Ishikawa (cell line): Measurements from ENCODE around the gene ARHGEF28.

ENCODE experiments used
- CEBPB ChIP-seq: IDR thresholded peaks from 2 replicates; pipeline ENCODE4 v1.6.1; 2012
- FOXM1 ChIP-seq: IDR thresholded peaks from 2 replicates; pipeline ENCODE4 v1.6.1; 2012; ENCODE audit warnings: low read depth, borderline replicate concordance
- RAD21 ChIP-seq: IDR thresholded peaks from 2 replicates; pipeline ENCODE4 v1.6.1; 2012; ENCODE audit warnings: low read depth
- TAF1 ChIP-seq: IDR thresholded peaks from 2 replicates; pipeline ENCODE4 v1.6.1; 2012; ENCODE audit warnings: low read depth, mild to moderate bottlenecking
- TEAD4 ChIP-seq: IDR thresholded peaks from 2 replicates; pipeline ENCODE4 v1.6.1; 2012
- YY1 ChIP-seq: IDR thresholded peaks from 2 replicates; pipeline ENCODE4 v1.6.1; 2012; ENCODE audit warnings: low read depth
- TF ChIP-seq, protein P1 (sequence below): IDR thresholded peaks from 2 replicates; pipeline ENCODE4 v1.6.1; 2012; ENCODE audit warnings: low read depth, mild to moderate bottlenecking

DNA sequence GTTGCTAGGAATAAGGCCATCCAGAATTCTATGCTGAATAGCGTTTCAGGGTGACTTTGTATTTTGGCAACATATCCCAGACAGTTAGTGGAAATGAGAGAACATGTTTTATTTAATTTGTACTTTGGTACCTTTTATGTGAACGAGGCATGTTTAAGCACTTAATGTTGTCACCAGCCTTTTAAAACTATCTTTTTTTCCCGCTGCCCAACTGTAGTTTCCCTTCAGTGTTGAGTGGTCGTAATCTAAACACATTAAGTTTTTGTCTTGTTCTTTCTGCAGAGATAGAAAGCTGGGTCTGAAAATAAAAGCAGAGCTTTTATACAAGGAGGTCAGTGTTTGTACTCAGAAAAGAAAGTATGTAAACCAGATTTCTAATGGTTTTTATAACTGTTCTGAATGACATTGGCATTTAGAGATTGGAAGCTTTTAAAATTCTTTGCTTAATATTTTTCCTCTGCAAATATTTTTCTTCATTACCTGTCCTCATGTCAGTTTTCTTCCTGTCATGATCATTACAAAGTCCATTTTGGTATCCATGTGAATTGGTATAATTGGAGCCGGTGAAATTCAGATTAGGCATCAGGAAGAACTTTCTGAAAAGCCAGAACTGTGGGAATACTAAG is 100.7 kb downstream of the ARHGEF28 start:
- no peak for TF ChIP-seq TEAD4
- TF ChIP-seq, protein P1, sequence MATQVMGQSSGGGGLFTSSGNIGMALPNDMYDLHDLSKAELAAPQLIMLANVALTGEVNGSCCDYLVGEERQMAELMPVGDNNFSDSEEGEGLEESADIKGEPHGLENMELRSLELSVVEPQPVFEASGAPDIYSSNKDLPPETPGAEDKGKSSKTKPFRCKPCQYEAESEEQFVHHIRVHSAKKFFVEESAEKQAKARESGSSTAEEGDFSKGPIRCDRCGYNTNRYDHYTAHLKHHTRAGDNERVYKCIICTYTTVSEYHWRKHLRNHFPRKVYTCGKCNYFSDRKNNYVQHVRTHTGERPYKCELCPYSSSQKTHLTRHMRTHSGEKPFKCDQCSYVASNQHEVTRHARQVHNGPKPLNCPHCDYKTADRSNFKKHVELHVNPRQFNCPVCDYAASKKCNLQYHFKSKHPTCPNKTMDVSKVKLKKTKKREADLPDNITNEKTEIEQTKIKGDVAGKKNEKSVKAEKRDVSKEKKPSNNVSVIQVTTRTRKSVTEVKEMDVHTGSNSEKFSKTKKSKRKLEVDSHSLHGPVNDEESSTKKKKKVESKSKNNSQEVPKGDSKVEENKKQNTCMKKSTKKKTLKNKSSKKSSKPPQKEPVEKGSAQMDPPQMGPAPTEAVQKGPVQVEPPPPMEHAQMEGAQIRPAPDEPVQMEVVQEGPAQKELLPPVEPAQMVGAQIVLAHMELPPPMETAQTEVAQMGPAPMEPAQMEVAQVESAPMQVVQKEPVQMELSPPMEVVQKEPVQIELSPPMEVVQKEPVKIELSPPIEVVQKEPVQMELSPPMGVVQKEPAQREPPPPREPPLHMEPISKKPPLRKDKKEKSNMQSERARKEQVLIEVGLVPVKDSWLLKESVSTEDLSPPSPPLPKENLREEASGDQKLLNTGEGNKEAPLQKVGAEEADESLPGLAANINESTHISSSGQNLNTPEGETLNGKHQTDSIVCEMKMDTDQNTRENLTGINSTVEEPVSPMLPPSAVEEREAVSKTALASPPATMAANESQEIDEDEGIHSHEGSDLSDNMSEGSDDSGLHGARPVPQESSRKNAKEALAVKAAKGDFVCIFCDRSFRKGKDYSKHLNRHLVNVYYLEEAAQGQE, result no peak
- TF ChIP-seq CEBPB, result no peak
- no peak for TF ChIP-seq RAD21
- TF ChIP-seq TAF1, result no peak
- TF ChIP-seq YY1, result no peak
- TF ChIP-seq FOXM1, result no peak
